A549 (cell line): ENCODE results near the gene C10orf67. TPM values are rescaled to one million over a fixed set of nuclear protein-coding genes. Genes with fewer than 3 reads are reported as not detected.

Experiments
- ATAC-seq, 2 experiments: fragments of 200-7000 bp in 1 of 2; fragments of >200 bp in 1 of 2; cut with Nextera tagmentation in 1 of 2; cut with Tn5 transposase in 1 of 2; 3 replicates each; pipeline versions ENCODE4 v1.8.0 to v1.9.1; 2018 to 2020; ENCODE audit warnings: mild to moderate bottlenecking in 1 of 2, moderate library complexity in 1 of 2
- CTCF ChIA-PET: fragments of 300-600 bp; sonication (Branson Sonifier 250); formaldehyde crosslinking; extraction: SDS; loops from one replicate; lab custom pipeline; 2021; ENCODE audit warnings: antibody characterized with exemption, inconsistent platforms; lab: Yijun Ruan, JAX
- POLR2A ChIA-PET: fragments of 350-600 bp; formaldehyde crosslinking; extraction: SDS; loops from one replicate; lab custom pipeline; 2021; ENCODE audit warnings: antibody characterized with exemption, inconsistent platforms; lab: Yijun Ruan, JAX
- DNase-seq, 2 experiments: peaks; one replicate each; pipeline versions ENCODE4 v3.0.0 to v3.0.0-alpha.2; 2011 to 2016; ENCODE audit warnings: low read depth in 1 of 2, low spot score in 1 of 2
- FAIRE-seq: peaks from 2 replicates; lab custom pipeline; 2011; peaks lifted over from hg19 to GRCh38; lab: Jason Lieb, UNC
- H3K27ac ChIP-seq, 2 experiments: fragments of >200 bp; sonication (Bioruptor Twin); formaldehyde crosslinking; 3 replicates each; pipeline ENCODE4 v1.5.1; 2016 to 2017
- H3K4me1 ChIP-seq: fragments of >200 bp; sonication (Bioruptor Twin); formaldehyde crosslinking; 3 replicates; pipeline ENCODE4 v1.6.1; 2016
- H3K4me2 ChIP-seq: fragments of >200 bp; sonication (Bioruptor Twin); formaldehyde crosslinking; 3 replicates; pipeline ENCODE4 v1.6.1; 2016
- H3K4me3 ChIP-seq: fragments of >200 bp; sonication (Bioruptor Twin); formaldehyde crosslinking; 3 replicates; pipeline ENCODE4 v1.5.1; 2016
- H3K9me3 ChIP-seq: fragments of >200 bp; sonication (Bioruptor Twin); formaldehyde crosslinking; 3 replicates; pipeline ENCODE4 v1.6.1; 2016
- CHD2 ChIP-seq: fragments of 150-350 bp; IDR thresholded peaks from 2 replicates; pipeline ENCODE4 v1.6.1; 2014; ENCODE audit warnings: low read length; ENCODE audit not compliant: partially characterized antibody
- CHD4 ChIP-seq: fragments of 200-600 bp; sonication (generic); IDR thresholded peaks from 2 replicates; pipeline ENCODE4 v1.6.1; 2016; ENCODE audit warnings: antibody characterized with exemption, mild to moderate bottlenecking, borderline replicate concordance
- EHMT2 ChIP-seq: fragments of 200-600 bp; sonication (generic); IDR thresholded peaks from 2 replicates; pipeline ENCODE4 v1.6.1; 2016; ENCODE audit warnings: antibody characterized with exemption, low read depth, mild to moderate bottlenecking, moderate library complexity
- EP300 ChIP-seq, 2 experiments: fragments of >200 bp; sonication (Bioruptor Twin); formaldehyde crosslinking; IDR thresholded peaks; 2 replicates in 1 of 2; 3 replicates in 1 of 2; pipeline ENCODE4 v1.6.1; 2016 to 2017
- ESRRA ChIP-seq: fragments of 150-350 bp; IDR thresholded peaks from 2 replicates; pipeline ENCODE4 v1.6.1; 2014; ENCODE audit warnings: mild to moderate bottlenecking, low read length, borderline replicate concordance
- HDAC2 ChIP-seq: fragments of 200-600 bp; sonication (generic); IDR thresholded peaks from 2 replicates; pipeline ENCODE4 v1.6.1; 2016
- HEYL ChIP-seq: fragments of 250-450 bp; sonication (Bioruptor Pico); IDR thresholded peaks from 2 replicates; pipeline ENCODE4 v1.8.0; 2021; ENCODE audit warnings: mild to moderate bottlenecking, moderate library complexity
- HOXA7 ChIP-seq: fragments of 250-450 bp; sonication (Bioruptor Pico); IDR thresholded peaks from 2 replicates; pipeline ENCODE4 v1.5.0; 2020; ENCODE audit warnings: mild to moderate bottlenecking, moderate library complexity
- JUNB ChIP-seq: fragments of >200 bp; sonication (Bioruptor Twin); formaldehyde crosslinking; IDR thresholded peaks from 2 replicates; pipeline ENCODE4 v1.6.1; 2016
- KDM1A ChIP-seq: fragments of 200-600 bp; sonication (generic); IDR thresholded peaks from 2 replicates; pipeline ENCODE4 v1.6.1; 2016; ENCODE audit warnings: low read depth, mild to moderate bottlenecking
- MAX ChIP-seq: IDR thresholded peaks from 2 replicates; pipeline ENCODE4 v1.6.1; 2012
- MAZ ChIP-seq: fragments of 150-350 bp; IDR thresholded peaks from 2 replicates; pipeline ENCODE4 v1.6.1; 2014; ENCODE audit warnings: antibody characterized with exemption, low read depth, low read length, borderline replicate concordance
- NPAS2 ChIP-seq: fragments of 250-450 bp; sonication (Bioruptor Pico); IDR thresholded peaks from 2 replicates; pipeline ENCODE4 v1.8.0; 2022; ENCODE audit warnings: mild to moderate bottlenecking, moderate library complexity, borderline replicate concordance
- NR3C1 ChIP-seq: fragments of >200 bp; sonication (Bioruptor Twin); formaldehyde crosslinking; IDR thresholded peaks from 3 replicates; pipeline ENCODE4 v1.6.1; 2017
- POLR2A ChIP-seq: IDR thresholded peaks from 2 replicates; pipeline ENCODE4 v1.6.1; 2012; ENCODE audit warnings: mild to moderate bottlenecking, low read length
- POLR2AphosphoS2 ChIP-seq: conservative IDR thresholded peaks from 2 replicates; pipeline ENCODE4 v1.6.1; 2012; ENCODE audit warnings: low read length, improper control_type of control experiment, inconsistent platforms
- RAD21 ChIP-seq, 2 experiments: fragments of >200 bp in 1 of 2; sonication (Bioruptor Twin) in 1 of 2; formaldehyde crosslinking in 1 of 2; IDR thresholded peaks in 1 of 2; conservative IDR thresholded peaks in 1 of 2; 2 replicates in 1 of 2; 3 replicates in 1 of 2; pipeline ENCODE4 v1.6.1; 2012 to 2018; ENCODE audit warnings: inconsistent platforms in 1 of 2
- REST ChIP-seq: fragments of 200-600 bp; sonication (generic); IDR thresholded peaks from 2 replicates; pipeline ENCODE4 v1.6.1; 2016; ENCODE audit warnings: antibody characterized with exemption, mild to moderate bottlenecking, moderate library complexity
- SMC3 ChIP-seq: fragments of >200 bp; sonication (Bioruptor Twin); formaldehyde crosslinking; IDR thresholded peaks from 3 replicates; pipeline ENCODE4 v1.6.1; 2018; ENCODE audit warnings: inconsistent platforms
- SREBF2 ChIP-seq: fragments of 450-650 bp; IDR thresholded peaks from 2 replicates; pipeline ENCODE4 v1.6.1; 2014; ENCODE audit warnings: mild to moderate bottlenecking, moderate library complexity
- ZFP36 ChIP-seq: fragments of 450-650 bp; IDR thresholded peaks from 2 replicates; pipeline ENCODE4 v1.6.1; 2014; ENCODE audit warnings: borderline replicate concordance; ENCODE audit not compliant: partially characterized antibody
- ZNF302 ChIP-seq: fragments of 250-450 bp; sonication (Bioruptor Pico); IDR thresholded peaks from 2 replicates; pipeline ENCODE4 v1.9.0; 2021; ENCODE audit warnings: inconsistent platforms, mild to moderate bottlenecking, moderate library complexity
- WGBS: methylation state at CpG from one replicate; pipeline ENCODE4 v1.1.6; 2017; ENCODE audit errors: missing lambda C conversion rate; 5-methylcytosine and 5-hydroxymethylcytosine counted together
- polyA plus RNA-seq, 4 experiments: library from polyadenylated mRNA; depleted of rRNA in 3 of 4; stranded (reverse); fragments of >200 nt; fragmentation: RNase III in 1 of 4; extraction: RNeasy Plus Mini Kit Qiagen cat#74134 plus additional on column Dnase treatment in 1 of 4; gene quantifications; 2 replicates in 3 of 4; 3 replicates in 1 of 4; pipeline ENCODE4 v1.2.3, GENCODE V29; 2011 to 2017

C10orf67 gene
- polyA plus RNA-seq, 2 of the 4 experiments (the other 2 are of a cell fraction) = 0.06 to 0.09 TPM

DNA sequence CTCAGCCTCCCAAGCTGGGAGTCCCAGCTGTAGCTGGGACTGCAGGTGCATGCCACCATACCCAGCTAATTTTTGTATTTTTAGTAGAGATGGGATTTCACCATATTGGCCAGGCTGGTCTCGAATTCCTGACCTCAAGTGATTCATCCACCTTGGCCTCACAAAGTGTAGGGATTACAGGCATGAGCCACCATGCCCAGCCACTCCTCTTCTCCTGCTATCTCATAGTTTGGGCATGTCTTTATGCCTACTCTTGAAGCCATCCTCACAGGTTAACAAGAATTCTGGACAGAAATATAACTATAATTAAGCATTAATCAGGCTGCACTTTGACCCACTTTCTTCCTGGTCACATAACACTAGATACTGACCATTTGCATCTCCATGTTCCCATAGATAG is 28.6 kb upstream of the C10orf67 start (continued):
- TF ChIP-seq REST (no peak), CHD2 (no peak), POLR2A (no peak)

GRCh38 chr10:23371073-23371472 is 26.5 kb upstream of the C10orf67 start:
- no peaks in the 10 kb centered on the region for H3K4me1 ChIP-seq

GRCh38 chr10:23370106-23370505 is 25.5 kb upstream of the C10orf67 start:
- TF ChIP-seq KDM1A = no peak
- no peak for TF ChIP-seq POLR2AphosphoS2
- TF ChIP-seq CHD4 = no peak
- TF ChIP-seq SREBF2 = no peak
- no peak for TF ChIP-seq ZFP36
- TF ChIP-seq HOXA7 (CRISPR knock-in tag) = no peak
- no peak for TF ChIP-seq HDAC2
- TF ChIP-seq MAX = no peak
- no peak for TF ChIP-seq NPAS2
- TF ChIP-seq EP300 (IDR thresholded peaks at IDR 0.05) = no peak
- TF ChIP-seq HEYL (CRISPR knock-in tag) = no peak
- TF ChIP-seq ZNF302 = no peak
- TF ChIP-seq JUNB = no peak
- no peak for TF ChIP-seq SMC3
- no peak for TF ChIP-seq NR3C1
- TF ChIP-seq, all 56 proteins: peak for 0
- H3K4me3 ChIP-seq = no peak overlapping the region
- ChIA-PET CTCF (no interaction called here), POLR2A (no interaction called here)
- H3K4me2 ChIP-seq = no peak overlapping the region
- 30% methylated on average over 3 of the region's 3 CpGs for WGBS
- DNase-seq (no peak), ATAC-seq (no peak), FAIRE-seq (no peak)
- no peak overlapping the region for H3K27ac ChIP-seq
- H3K4me1 ChIP-seq = no peaks in the 10 kb centered on the region
- no peaks in the 10 kb centered on the region for H3K9me3 ChIP-seq

More at GRCh38 chr10:23371073-23371472, 26.5 kb upstream of the C10orf67 start:
- Histone ChIP-seq H3K4me3 (no peak overlapping the region), H3K27ac (no peak overlapping the region), H3K9me3 (no peaks in the 10 kb centered on the region), H3K4me2 (no peak overlapping the region)
- DNase-seq = no peak
- 2% methylated on average over 1 of the region's 1 CpG for WGBS
- CTCF ChIA-PET = no interaction called here
- no peak for TF ChIP-seq EP300 (IDR thresholded peaks at IDR 0.05)
- no peak for TF ChIP-seq EHMT2
- TF ChIP-seq ESRRA = no peak
- no peak for TF ChIP-seq RAD21 (conservative IDR thresholded peaks at IDR 0.05 in 1 of 2, IDR thresholded peaks at IDR 0.05 in 1 of 2)
- no peak for TF ChIP-seq MAX
- no peak for TF ChIP-seq MAZ
- POLR2A ChIA-PET = no interaction called here
- no peak for FAIRE-seq
- no peak for ATAC-seq
